Measurements from ENCODE around the gene MSX2. TPM values are rescaled to one million over a fixed set of nuclear protein-coding genes. Genes with fewer than 3 reads are reported as not detected.

Gene MSX2
- total RNA-seq, 2 experiments from 2014 or later = not detected

- Histone ChIP-seq H4K20me1 (ENCODE audit: insufficient read depth, low read length) (no peaks in the 10 kb centered on the region), H3K36me3 (ENCODE audit: insufficient read depth, low read length) (no peaks in the 10 kb centered on the region), H3K4me2 (ENCODE audit: low read length) (no peak overlapping the region), H3K9me2 (ENCODE audit: insufficient read depth, low read length) (no peaks in the 10 kb centered on the region), H3K9me3 (ENCODE audit: low read length) (no peaks in the 10 kb centered on the region), H3K4me1 (ENCODE audit: insufficient read depth, low read length, poor library complexity, severe bottlenecking) (no peaks in the 10 kb centered on the region), H3K79me2 (ENCODE audit: insufficient read depth, low read depth, low read length) (no peaks in the 10 kb centered on the region), H3K27ac (ENCODE audit: low read depth, low read length, poor library complexity, severe bottlenecking) (no peak overlapping the region), H2AFZ (ENCODE audit: low read length) (no peak overlapping the region), H3K4me3 (ENCODE audit: low read depth, low read length, poor library complexity, severe bottlenecking) (no peak overlapping the region)
- TF ChIP-seq EZH2phosphoT487 (IDR thresholded peaks at IDR 0.05; ENCODE audit: borderline replicate concordance, low read depth, low read length) = no peak
- TF ChIP-seq, protein P1, sequence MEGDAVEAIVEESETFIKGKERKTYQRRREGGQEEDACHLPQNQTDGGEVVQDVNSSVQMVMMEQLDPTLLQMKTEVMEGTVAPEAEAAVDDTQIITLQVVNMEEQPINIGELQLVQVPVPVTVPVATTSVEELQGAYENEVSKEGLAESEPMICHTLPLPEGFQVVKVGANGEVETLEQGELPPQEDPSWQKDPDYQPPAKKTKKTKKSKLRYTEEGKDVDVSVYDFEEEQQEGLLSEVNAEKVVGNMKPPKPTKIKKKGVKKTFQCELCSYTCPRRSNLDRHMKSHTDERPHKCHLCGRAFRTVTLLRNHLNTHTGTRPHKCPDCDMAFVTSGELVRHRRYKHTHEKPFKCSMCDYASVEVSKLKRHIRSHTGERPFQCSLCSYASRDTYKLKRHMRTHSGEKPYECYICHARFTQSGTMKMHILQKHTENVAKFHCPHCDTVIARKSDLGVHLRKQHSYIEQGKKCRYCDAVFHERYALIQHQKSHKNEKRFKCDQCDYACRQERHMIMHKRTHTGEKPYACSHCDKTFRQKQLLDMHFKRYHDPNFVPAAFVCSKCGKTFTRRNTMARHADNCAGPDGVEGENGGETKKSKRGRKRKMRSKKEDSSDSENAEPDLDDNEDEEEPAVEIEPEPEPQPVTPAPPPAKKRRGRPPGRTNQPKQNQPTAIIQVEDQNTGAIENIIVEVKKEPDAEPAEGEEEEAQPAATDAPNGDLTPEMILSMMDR (conservative IDR thresholded peaks at IDR 0.05; ENCODE audit: low read length) = no peak
- no TSS peak for BruUV-seq (replicated peaks)
- intact Hi-C loops (cut with micrococcal nuclease; ENCODE audit: unreplicated experiment) = no loop called here
- ChIA-PET CTCF (ENCODE audit: unreplicated experiment) (no interaction called here), POLR2A (interaction anchor here (0.7 kb wide), 1 partner anchor 11 kb away, joined by 4 read pairs; no protein-coding TSS in a partner anchor)
- DNase-seq (ENCODE audit: low spot score) = no peak
Observed at GRCh38 chr5:174726916-174727793, 2.8 kb downstream of the MSX2 start.

DNA sequence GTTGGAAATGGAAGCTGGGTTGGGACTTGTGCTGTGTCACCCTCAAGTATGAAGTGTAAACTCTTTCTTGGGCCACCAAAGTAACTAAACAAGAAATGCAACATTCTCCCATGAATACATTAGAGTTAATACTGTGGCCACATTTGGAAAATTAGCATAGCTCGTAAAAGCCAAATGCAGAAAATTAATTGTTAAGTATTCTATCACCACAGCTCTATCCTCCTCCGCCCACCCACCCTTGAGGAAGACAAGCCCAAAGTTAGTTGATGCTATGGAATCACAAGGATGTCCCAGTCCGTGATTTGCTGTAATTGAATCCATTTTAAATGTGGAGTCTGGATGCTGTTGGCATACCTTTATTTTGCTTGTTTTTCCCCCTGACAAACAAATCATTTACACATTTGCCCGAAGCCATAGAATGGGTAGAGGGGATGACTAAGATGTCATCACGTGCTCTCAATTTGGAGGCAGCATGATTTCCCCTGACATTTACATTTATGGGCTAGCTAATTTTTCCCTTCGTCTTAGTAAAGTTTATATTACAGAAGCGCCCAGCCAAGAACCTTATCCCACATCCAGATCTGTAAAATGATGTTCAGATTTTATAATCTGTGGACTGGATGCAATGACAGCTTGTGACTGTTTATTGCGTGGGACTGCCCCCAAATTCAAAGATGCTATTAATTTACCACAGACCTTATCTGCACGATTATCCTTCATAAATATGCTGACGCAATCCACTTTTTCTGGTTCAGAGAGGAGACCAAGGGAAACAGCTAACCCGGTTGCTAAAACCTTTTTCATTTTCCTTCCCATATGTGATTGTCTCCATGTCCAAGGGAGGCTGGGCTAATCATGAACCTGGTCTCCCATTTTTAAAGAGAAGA, 3.7 kb downstream of the MSX2 start:
- TF ChIP-seq EZH2phosphoT487 (IDR thresholded peaks at IDR 0.05; ENCODE audit: borderline replicate concordance, low read depth, low read length) = no peak
- TF ChIP-seq, protein P1 (conservative IDR thresholded peaks at IDR 0.05; ENCODE audit: low read length) = no peak
- intact Hi-C loops (cut with micrococcal nuclease; ENCODE audit: unreplicated experiment) = no loop called here
- no peaks in the 10 kb centered on the region for H3K36me3 ChIP-seq (ENCODE audit: insufficient read depth, low read length)
- no peak overlapping the region for H2AFZ ChIP-seq (ENCODE audit: low read length)
- no peaks in the 10 kb centered on the region for H3K9me3 ChIP-seq (ENCODE audit: low read length)
- no peaks in the 10 kb centered on the region for H3K79me2 ChIP-seq (ENCODE audit: insufficient read depth, low read depth, low read length)
- no TSS peak for BruUV-seq (replicated peaks)
- no peak overlapping the region for H3K27ac ChIP-seq (ENCODE audit: low read depth, low read length, poor library complexity, severe bottlenecking)
- H3K4me2 ChIP-seq (ENCODE audit: low read length) = no peak overlapping the region
- no peaks in the 10 kb centered on the region for H3K9me2 ChIP-seq (ENCODE audit: insufficient read depth, low read length)
- H3K4me1 ChIP-seq (ENCODE audit: insufficient read depth, low read length, poor library complexity, severe bottlenecking) = no peaks in the 10 kb centered on the region
- no peak for DNase-seq (ENCODE audit: low spot score)
- CTCF ChIA-PET (ENCODE audit: unreplicated experiment) = no interaction called here
- POLR2A ChIA-PET = interaction anchor here (0.8 kb wide), 1 partner anchor 833 kb away, joined by 3 read pairs; no protein-coding TSS in a partner anchor
- no peak overlapping the region for H3K4me3 ChIP-seq (ENCODE audit: low read depth, low read length, poor library complexity, severe bottlenecking)
- H4K20me1 ChIP-seq (ENCODE audit: insufficient read depth, low read length) = no peaks in the 10 kb centered on the region

All from OCI-LY7 (cell line).